K562 (cell line): ENCODE data around the gene ZNF180. TPM values are rescaled to one million over a fixed set of nuclear protein-coding genes. Genes with fewer than 3 reads are reported as not detected.

Source experiments
- ADNP ChIP-seq: fragments of 200-800 bp; sonication (Bioruptor generic); IDR thresholded peaks from 2 replicates; pipeline ENCODE4 v1.6.1; 2016; ENCODE audit warnings: missing genetic modification characterization, missing compliant biosample characterization
- ARHGAP35 ChIP-seq: fragments of 450-650 bp; IDR thresholded peaks from 2 replicates; pipeline ENCODE4 v1.6.1; 2018; ENCODE audit not compliant: partially characterized antibody
- ARID1B ChIP-seq: fragments of 450-650 bp; IDR thresholded peaks from 2 replicates; pipeline ENCODE4 v1.6.1; 2016; ENCODE audit warnings: antibody characterized with exemption, mild to moderate bottlenecking, inconsistent platforms
- ATF3 ChIP-seq, 2 experiments: fragments of 450-650 bp in 1 of 2; sonication (generic) in 1 of 2; formaldehyde crosslinking in 1 of 2; IDR thresholded peaks in 1 of 2; conservative IDR thresholded peaks in 1 of 2; 2 replicates each; pipeline versions ENCODE4 v1.6.1 to v1.8.1; 2016 to 2023; ENCODE audit warnings: mild to moderate bottlenecking in 2 of 2, moderate library complexity in 2 of 2, inconsistent platforms in 1 of 2, missing genetic modification reagents in 1 of 2
- CAMTA2 ChIP-seq: fragments of 250-450 bp; sonication (Bioruptor Pico); conservative IDR thresholded peaks from 2 replicates; pipeline ENCODE4 v1.5.1; 2022
- RHOXF2B ChIP-seq: fragments of 250-450 bp; sonication (Bioruptor Pico); conservative IDR thresholded peaks from 2 replicates; pipeline ENCODE4 v1.5.1; 2021
- TAF15 ChIP-seq: fragments of 200-400 bp; formaldehyde crosslinking; IDR thresholded peaks from 2 replicates; pipeline ENCODE4 v1.6.1; 2017; ENCODE audit warnings: mild to moderate bottlenecking, low read depth, low read length, moderate library complexity
- ZBTB5 ChIP-seq: fragments of 450-650 bp; IDR thresholded peaks from 2 replicates; pipeline ENCODE4 v1.6.1; 2017; ENCODE audit warnings: antibody characterized with exemption
- ZEB2 ChIP-seq: fragments of 450-650 bp; IDR thresholded peaks from 2 replicates; pipeline ENCODE4 v1.6.1; 2016
- ZNF133 ChIP-seq: fragments of 250-450 bp; sonication (Bioruptor Pico); IDR thresholded peaks from 2 replicates; pipeline ENCODE4 v1.4.0; 2020; ENCODE audit warnings: mild to moderate bottlenecking
- ZNF146 ChIP-seq: IDR thresholded peaks from one replicate; pipeline ENCODE4 v1.6.1; 2018; ENCODE audit warnings: missing compliant biosample characterization; ENCODE audit not compliant: unreplicated experiment
- ZNF217 ChIP-seq: sonication (generic); formaldehyde crosslinking; IDR thresholded peaks from 2 replicates; pipeline ENCODE4 v1.8.0; 2022; ENCODE audit warnings: mild to moderate bottlenecking, missing genetic modification reagents
- ZNF408 ChIP-seq: fragments of 250-450 bp; sonication (Bioruptor Pico); IDR thresholded peaks from 2 replicates; pipeline ENCODE4 v1.4.0; 2020; ENCODE audit warnings: low read depth, mild to moderate bottlenecking, moderate library complexity
- ZNF57 ChIP-seq: fragments of 450-650 bp; formaldehyde crosslinking; IDR thresholded peaks from 2 replicates; pipeline ENCODE4 v1.4.0; 2020; ENCODE audit warnings: mild to moderate bottlenecking, moderate library complexity
- polyA plus RNA-seq, 8 experiments: library from polyadenylated mRNA; depleted of rRNA in 4 of 8; stranded (reverse) in 5 of 8; unstranded in 3 of 8; fragments of >200 nt; fragmentation: Nextera tagmentation in 2 of 8; fragmentation: Illumina TruSeq in 1 of 8; extraction: Ambion mirVana in 2 of 8; extraction: Trizol in 1 of 8; gene quantifications; 2 replicates each; pipeline versions ENCODE4 v1.2.1 to v1.2.3, GENCODE V29; 2011 to 2014; ENCODE audit warnings: inconsistent platforms in 1 of 8, missing spikeins in 1 of 8
- total RNA-seq, 7 experiments: library from RNA; depleted of rRNA in 6 of 7; stranded (reverse); fragments of >200 nt in 6 of 7; fragmentation: Illumina TruSeq in 2 of 7; extraction: Trizol in 2 of 7; gene quantifications; 2 replicates each; pipeline versions ENCODE4 v1.2.1 to v1.2.3, GENCODE V29; 2011 to 2021; ENCODE audit warnings: low replicate concordance in 1 of 7
- TF ChIP-seq, protein P1 (sequence below): sonication (generic); formaldehyde crosslinking; IDR thresholded peaks from 2 replicates; pipeline ENCODE4 v1.8.0; 2022; ENCODE audit warnings: mild to moderate bottlenecking, missing genetic modification reagents, borderline replicate concordance
- TF ChIP-seq, protein P2 (sequence below): fragments of 250-450 bp; sonication (Bioruptor Pico); IDR thresholded peaks from 2 replicates; pipeline ENCODE4 v1.4.0; 2020; ENCODE audit warnings: mild to moderate bottlenecking, moderate library complexity, borderline replicate concordance
- TF ChIP-seq, protein P3 (sequence below), 2 experiments: fragments of 450-650 bp; IDR thresholded peaks; 2 replicates each; pipeline ENCODE4 v1.6.1; 2016

The ZNF180 gene
- total and polyA plus RNA-seq, 9 of the 15 experiments (the other 6 are each of a cell fraction or from before 2014, with no cell fraction given): 1.8 to 8.7 (median 5.9) TPM

DNA sequence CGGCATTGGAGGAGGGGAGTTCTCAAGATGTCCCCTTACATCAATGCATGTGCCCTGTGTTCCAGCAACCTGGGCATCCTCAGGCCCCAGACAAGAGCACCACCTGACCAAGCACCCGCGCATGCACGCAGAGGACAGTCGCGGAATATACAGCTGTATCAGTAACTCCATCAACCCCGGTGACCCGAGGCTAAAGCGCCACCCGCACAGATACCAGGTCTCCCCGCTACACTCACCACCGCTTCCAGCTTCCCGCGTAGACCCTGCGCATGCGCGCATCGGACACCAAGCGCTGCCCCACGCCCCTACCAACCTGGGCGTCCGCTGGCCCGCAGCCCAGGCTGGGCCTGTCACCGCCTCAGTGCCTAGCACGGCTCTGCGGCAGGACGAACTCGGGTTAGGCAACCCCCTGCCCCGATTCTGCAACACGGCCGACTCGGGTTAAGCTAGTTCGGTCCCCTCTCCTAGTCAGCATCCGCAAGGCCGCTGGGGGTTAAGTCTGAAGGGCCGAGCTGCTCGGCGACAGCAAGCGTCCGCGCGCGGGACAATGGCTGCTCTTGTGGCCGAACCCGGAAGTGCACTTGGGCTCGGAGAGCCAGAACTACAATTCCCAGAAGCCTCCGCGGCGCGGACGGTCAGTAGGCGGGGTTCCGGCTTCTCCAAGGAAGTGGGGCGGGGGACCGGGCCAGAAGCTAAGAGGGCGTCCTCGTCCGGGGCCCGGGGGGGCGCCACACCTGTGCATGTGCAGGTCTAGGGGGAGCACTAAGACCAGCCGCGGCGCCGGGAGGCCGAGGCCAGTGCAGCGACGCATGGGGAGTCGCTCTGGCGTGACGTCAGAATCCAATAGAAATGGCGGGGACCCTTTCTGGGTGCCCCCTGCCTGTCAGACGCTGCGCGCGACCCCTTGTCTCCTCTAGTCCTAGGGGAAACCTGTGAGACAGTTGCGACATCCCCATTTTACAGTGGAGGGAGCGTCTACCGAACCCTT is at the start of gene ZNF180 (continued):
- peak; percentile 70 for TF ChIP-seq ATF3 (IDR thresholded peaks at IDR 0.05)
- TF ChIP-seq ATF3 (CRISPR knock-in tag; conservative IDR thresholded peaks at IDR 0.05): peak; percentile 78; the same call in 1 of the 2 replicates
- no peak; the same call in 1 of the 2 replicates for TF ChIP-seq ARID1B
- TF ChIP-seq ZNF217: no peak
- TF ChIP-seq ZEB2: peak; percentile 97
- no peak for TF ChIP-seq ZNF408
- no peak for TF ChIP-seq ZNF146 (CRISPR knock-in tag)
- TF ChIP-seq, protein P1, sequence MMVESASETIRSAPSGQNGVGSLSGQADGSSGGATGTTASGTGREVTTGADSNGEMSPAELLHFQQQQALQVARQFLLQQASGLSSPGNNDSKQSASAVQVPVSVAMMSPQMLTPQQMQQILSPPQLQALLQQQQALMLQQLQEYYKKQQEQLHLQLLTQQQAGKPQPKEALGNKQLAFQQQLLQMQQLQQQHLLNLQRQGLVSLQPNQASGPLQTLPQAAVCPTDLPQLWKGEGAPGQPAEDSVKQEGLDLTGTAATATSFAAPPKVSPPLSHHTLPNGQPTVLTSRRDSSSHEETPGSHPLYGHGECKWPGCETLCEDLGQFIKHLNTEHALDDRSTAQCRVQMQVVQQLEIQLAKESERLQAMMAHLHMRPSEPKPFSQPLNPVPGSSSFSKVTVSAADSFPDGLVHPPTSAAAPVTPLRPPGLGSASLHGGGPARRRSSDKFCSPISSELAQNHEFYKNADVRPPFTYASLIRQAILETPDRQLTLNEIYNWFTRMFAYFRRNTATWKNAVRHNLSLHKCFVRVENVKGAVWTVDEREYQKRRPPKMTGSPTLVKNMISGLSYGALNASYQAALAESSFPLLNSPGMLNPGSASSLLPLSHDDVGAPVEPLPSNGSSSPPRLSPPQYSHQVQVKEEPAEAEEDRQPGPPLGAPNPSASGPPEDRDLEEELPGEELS (CRISPR knock-in tag): peak; percentile 60; the same call in 1 of the 2 replicates
- TF ChIP-seq ZBTB5: no peak
- TF ChIP-seq ARHGAP35: no peak
- no peak for TF ChIP-seq ADNP
- TF ChIP-seq, protein P2, sequence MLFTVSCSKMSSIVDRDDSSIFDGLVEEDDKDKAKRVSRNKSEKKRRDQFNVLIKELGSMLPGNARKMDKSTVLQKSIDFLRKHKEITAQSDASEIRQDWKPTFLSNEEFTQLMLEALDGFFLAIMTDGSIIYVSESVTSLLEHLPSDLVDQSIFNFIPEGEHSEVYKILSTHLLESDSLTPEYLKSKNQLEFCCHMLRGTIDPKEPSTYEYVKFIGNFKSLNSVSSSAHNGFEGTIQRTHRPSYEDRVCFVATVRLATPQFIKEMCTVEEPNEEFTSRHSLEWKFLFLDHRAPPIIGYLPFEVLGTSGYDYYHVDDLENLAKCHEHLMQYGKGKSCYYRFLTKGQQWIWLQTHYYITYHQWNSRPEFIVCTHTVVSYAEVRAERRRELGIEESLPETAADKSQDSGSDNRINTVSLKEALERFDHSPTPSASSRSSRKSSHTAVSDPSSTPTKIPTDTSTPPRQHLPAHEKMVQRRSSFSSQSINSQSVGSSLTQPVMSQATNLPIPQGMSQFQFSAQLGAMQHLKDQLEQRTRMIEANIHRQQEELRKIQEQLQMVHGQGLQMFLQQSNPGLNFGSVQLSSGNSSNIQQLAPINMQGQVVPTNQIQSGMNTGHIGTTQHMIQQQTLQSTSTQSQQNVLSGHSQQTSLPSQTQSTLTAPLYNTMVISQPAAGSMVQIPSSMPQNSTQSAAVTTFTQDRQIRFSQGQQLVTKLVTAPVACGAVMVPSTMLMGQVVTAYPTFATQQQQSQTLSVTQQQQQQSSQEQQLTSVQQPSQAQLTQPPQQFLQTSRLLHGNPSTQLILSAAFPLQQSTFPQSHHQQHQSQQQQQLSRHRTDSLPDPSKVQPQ: no peak
- TF ChIP-seq RHOXF2B (CRISPR knock-in tag): no peak
- TF ChIP-seq TAF15: no peak
- TF ChIP-seq CAMTA2: no peak
- TF ChIP-seq, protein P3, sequence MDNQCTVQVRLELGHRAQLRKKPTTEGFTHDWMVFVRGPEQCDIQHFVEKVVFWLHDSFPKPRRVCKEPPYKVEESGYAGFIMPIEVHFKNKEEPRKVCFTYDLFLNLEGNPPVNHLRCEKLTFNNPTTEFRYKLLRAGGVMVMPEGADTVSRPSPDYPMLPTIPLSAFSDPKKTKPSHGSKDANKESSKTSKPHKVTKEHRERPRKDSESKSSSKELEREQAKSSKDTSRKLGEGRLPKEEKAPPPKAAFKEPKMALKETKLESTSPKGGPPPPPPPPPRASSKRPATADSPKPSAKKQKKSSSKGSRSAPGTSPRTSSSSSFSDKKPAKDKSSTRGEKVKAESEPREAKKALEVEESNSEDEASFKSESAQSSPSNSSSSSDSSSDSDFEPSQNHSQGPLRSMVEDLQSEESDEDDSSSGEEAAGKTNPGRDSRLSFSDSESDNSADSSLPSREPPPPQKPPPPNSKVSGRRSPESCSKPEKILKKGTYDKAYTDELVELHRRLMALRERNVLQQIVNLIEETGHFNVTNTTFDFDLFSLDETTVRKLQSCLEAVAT (IDR thresholded peaks at IDR 0.05): no peak
- TF ChIP-seq ZNF57: no peak
- no peak for TF ChIP-seq ZNF133 (CRISPR knock-in tag)
